ENCODE data around the gene HDAC11.

DNA sequence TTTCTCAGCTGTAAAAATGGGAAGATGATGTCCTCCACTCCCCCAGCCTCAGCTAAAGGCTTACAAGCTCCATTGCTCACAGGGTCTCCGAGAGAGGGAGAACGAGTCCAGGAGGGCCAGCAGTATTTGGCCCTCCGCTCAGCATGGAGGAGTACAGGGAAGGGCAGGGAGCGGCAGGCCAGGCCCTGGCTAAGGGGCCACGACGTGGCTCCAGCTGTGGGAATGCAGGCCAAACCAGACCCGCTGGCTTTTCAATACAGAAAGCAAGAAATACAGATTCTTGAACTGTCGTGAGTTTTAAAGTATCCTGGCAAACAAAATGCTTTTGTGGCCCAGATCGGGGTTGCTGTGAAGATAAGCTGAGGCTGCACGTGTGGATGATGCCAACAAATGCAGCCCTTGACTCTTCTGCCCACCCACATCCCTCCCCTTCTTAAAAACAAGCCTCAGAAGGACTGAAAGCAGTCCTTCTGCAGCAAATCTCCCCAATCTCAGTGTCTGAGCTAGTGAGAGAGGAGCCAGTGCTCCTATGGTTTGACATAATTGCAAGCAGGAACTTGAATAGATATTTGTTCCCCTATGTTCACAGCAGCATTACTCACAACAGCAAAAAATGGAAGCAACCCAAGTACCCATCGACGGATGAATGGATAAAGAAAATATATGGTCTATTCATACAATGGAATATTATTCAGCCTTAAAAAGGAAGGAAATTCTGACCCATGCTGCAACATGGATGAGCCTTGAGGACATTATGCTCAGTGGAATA, 50.3 kb downstream of the HDAC11 start:
- TF ChIP-seq, protein P1, sequence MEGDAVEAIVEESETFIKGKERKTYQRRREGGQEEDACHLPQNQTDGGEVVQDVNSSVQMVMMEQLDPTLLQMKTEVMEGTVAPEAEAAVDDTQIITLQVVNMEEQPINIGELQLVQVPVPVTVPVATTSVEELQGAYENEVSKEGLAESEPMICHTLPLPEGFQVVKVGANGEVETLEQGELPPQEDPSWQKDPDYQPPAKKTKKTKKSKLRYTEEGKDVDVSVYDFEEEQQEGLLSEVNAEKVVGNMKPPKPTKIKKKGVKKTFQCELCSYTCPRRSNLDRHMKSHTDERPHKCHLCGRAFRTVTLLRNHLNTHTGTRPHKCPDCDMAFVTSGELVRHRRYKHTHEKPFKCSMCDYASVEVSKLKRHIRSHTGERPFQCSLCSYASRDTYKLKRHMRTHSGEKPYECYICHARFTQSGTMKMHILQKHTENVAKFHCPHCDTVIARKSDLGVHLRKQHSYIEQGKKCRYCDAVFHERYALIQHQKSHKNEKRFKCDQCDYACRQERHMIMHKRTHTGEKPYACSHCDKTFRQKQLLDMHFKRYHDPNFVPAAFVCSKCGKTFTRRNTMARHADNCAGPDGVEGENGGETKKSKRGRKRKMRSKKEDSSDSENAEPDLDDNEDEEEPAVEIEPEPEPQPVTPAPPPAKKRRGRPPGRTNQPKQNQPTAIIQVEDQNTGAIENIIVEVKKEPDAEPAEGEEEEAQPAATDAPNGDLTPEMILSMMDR (IDR thresholded peaks at IDR 0.05): no peak
- TF ChIP-seq POLR2AphosphoS5 (IDR thresholded peaks at IDR 0.05): no peak

Data from prostate gland (tissue), 2 donors.